GM12891 (cell line): Measurements from ENCODE around the gene STAB2.

Experiments
- PAX5 ChIP-seq: IDR thresholded peaks from 2 replicates; pipeline ENCODE4 v1.6.1; 2011; ENCODE audit warnings: low read length, moderate library complexity, mild to moderate bottlenecking; ENCODE audit not compliant: insufficient read depth, severe bottlenecking
- POLR2A ChIP-seq: IDR thresholded peaks from 2 replicates; pipeline ENCODE4 v1.6.1; 2011; ENCODE audit warnings: low read depth, low read length, control low read depth
- POLR2AphosphoS5 ChIP-seq: IDR thresholded peaks from 2 replicates; pipeline ENCODE4 v1.6.1; 2011; ENCODE audit warnings: low read depth, low read length, control low read depth
- POU2F2 ChIP-seq: IDR thresholded peaks from 2 replicates; pipeline ENCODE4 v1.6.1; 2011; ENCODE audit warnings: low read depth, mild to moderate bottlenecking, control low read depth, low read length, moderate library complexity
- SPI1 ChIP-seq: IDR thresholded peaks from 2 replicates; pipeline ENCODE4 v1.6.1; 2011; ENCODE audit warnings: low read depth, low read length, control low read depth
- TAF1 ChIP-seq: IDR thresholded peaks from 2 replicates; pipeline ENCODE4 v1.6.1; 2011; ENCODE audit warnings: low read depth, low read length, control low read depth

DNA sequence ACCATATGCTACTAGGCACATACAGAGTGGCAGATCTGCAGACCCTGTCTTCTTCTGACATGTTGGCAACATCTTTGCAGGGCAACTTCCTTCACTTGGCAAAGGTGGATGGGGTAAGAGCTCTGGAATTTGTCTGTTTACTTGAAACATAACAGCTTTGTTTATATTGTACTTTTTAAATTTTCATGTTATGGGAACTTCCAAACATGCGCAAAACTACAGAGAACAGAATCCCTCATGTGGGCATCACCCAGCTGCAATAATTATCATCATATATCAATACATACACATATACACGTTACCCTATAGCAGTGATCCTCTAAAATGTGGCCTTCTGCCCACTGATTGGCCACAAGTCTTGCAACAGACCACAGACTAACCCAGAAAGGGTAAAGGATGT, 103.4 kb downstream of the STAB2 start:
- TF ChIP-seq POLR2AphosphoS5 (no peak), POLR2A (no peak), SPI1 (no peak), POU2F2 (no peak), TAF1 (no peak), PAX5 (no peak)
